Hematopoietic multipotent progenitor cell treated with erythropoietin and hydrocortisone succinate and interleukin-3 and kit ligand, for 6 days (in vitro differentiated cells): Measurements from ENCODE around the gene IMPG2.
A peak's percentile ranks its signal among the peaks of the same experiment; 100 is the strongest.

Source experiments
- DNase-seq: peaks from one replicate; pipeline ENCODE4 v3.0.0-alpha.2; 2015

The IMPG2 gene

GRCh38 chr3:101230618-101231017 lies 89.8 kb downstream of the IMPG2 start:
- no peak for DNase-seq

DNA sequence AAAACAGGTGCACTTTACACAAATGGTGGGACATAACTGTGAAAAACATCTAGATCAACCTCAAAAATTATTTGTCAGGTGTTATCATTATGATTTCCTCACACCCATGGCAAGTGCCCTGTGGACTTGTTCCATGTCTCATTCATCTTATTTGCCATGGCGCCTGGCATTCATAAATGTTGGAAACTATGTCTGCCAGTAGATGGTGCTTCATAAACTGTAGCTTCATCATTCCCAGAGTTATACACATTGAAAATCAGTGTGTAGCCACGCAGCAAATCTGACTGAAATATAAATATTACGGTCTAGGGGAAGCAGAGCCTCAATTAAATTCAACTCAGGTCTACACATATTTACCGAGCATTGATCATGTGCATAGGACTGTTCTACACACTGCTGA lies 90.7 kb downstream of the IMPG2 start:
- no peak for DNase-seq

DNA sequence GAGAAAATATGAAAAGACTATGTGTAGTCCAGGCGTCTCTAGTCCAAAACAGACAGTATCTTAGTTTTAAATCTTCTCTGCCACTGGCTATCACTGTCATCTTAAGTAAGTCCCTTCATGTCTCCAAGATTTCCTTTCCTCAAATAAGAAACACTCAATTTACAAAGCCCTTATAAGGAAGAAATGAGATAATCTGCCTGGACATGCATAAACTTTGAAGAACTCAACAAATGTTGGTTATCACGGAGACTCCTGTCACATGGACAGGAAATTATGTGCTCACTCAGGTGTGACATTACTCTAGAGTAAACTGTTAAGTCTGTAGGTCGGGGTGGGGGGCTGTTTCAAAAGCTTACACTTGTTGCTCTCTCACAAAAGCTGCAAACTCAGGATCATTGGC lies 91.9 kb downstream of the IMPG2 start:
- DNase-seq: no peak

DNA sequence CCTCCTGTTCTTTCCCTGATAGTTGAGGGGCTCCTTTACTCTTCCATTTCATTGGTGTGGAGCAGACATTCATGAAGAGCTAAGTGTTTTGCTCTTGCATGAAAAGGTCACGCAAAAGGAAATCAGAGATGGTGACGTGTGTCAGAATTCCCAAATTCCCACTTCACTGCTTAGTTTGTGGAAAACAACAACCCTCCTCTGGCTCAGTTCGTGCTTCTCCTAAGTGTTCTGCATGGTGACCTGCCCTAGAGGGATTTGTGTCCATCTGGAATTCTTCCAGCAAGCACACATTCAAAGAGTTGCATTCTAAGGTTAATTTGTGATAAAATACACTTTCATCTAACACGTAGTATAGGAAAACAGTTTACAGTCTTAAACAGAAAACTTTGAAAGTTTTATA lies 95.6 kb downstream of the IMPG2 start:
- DNase-seq: no peak

- DNase-seq: no peak
These were observed 97.4 kb downstream of the IMPG2 start for GRCh38 chr3:101223016-101223415.

- no peak for DNase-seq
These were observed 100.4 kb downstream of the IMPG2 start for GRCh38 chr3:101219842-101220560.

- DNase-seq: no peak
These were observed 102.7 kb downstream of the IMPG2 start for GRCh38 chr3:101217472-101218245.

GRCh38 chr3:101216710-101217465 lies 103.5 kb downstream of the IMPG2 start:
- peak; percentile 25 for DNase-seq

- DNase-seq: peak; percentile 27
These were observed 107.6 kb downstream of the IMPG2 start for GRCh38 chr3:101212730-101213129.

DNA sequence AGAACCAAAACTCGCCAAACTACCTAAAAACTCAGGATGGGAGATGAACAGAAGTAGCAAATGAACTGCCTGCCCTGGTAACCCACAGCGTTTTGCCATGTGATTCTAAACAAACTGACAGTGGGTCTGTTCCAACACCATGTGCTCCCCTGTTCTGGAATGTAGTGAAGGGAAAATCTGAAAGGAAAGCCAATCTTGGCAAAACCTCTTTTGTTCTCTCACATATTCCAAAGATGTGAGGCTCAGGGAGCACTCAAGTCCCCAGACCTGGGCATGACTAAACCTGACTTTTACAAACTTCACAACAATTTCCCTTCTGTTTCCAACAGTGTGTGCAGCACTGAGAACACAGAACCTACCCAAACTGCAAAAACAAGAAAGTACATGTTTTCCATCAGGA lies 116.1 kb downstream of the IMPG2 start:
- no peak for DNase-seq

DNA sequence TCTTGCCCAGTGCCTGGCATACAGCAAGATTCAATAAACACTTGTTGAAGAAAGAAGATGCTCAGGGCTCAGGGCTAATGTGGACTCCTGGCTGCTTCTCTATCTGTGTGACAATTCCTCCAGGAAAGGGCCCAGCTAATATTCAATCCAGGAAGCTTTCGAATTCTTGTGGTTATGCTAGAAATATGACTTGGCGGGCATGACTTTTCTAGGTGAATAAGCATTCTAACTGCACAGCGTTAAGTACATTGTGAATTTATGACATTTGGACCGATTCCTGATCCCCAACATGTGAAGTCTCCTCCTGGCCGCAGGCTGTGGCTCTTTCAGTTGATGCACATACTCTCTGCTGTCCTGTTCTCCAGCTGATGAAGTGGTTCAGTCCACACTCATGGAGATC lies 117.0 kb downstream of the IMPG2 start:
- no peak for DNase-seq

DNA sequence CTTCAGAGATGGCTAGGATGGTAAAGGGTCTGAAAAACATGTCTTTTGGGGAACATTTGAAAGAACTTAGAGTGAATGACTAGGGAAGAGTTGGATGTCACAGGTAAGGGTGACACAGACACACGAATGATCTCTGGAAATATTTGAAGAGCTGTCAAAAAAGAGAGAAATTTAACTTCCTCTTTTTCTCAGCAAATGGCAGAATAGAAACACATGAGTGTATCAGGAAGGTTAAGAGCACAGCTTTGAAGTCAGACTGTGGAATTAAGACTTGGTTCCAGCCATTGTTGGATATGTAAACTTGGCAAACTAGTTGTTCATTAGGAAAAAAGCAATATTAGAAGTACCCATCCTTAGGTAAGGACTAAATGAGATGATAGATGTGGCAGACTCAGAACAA lies 117.7 kb downstream of the IMPG2 start:
- DNase-seq: no peak

DNA sequence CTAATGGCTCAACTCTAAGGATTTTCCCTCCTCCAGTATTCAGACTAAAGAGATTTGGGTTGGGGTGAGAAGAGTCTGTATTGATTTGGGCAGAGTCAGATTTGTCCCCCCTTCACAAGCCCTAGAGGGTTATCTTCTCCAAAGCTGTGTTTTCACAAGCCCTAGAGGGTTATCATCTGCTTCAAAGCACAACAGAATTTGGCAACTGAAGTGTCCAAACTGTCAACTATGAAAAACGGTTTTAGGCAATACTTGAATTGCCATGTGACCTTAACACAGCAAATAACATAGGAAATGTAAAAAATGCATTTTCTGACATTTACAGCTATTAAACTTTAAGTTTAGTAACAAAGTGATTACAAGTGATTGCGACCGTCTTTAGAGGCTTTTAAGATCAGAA lies 119.9 kb downstream of the IMPG2 start:
- DNase-seq: peak; percentile 71

GRCh38 chr3:101195951-101196713 lies 124.2 kb downstream of the IMPG2 start:
- peak; percentile 64 for DNase-seq

- no peak for DNase-seq
These were observed 126.0 kb downstream of the IMPG2 start for GRCh38 chr3:101194392-101194791.

- DNase-seq: no peak
These were observed 126.4 kb downstream of the IMPG2 start for GRCh38 chr3:101193957-101194356.

DNA sequence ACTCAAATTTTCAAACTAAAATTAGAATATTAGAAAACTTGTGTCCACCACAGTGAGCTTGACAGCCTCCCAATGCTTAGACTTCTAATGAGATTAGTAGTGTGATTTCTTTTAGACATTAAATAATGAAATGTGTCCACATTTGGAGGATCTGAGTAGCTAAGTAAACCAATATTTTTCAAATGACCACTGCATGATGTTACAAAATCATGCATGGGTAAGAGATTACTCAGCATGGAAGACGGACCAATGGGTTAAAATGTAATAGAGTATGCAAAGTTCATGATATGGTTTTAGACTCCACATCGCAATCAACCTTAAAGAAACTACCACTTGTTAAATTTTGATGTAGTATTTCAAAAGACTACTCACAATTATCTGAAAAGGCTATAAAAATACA lies 130.6 kb downstream of the IMPG2 start:
- DNase-seq: no peak

DNA sequence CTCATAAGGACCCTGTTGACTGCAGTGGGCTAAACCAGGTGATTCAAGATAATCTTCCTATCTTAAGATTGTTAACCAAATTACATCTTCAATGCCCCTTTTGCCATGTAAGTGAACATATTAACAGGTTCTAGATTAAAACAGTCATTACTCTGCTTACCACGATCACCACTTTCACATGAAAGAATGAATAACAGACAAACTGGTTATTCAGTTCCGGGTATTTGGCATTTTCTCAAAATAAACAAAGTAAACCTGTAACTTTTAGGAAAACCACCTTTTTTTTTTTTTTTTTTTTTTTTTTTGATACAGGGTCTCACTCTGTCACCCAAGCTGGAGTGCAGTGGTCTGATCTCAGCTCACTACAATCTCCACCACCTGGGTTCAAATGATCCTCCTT lies 131.2 kb downstream of the IMPG2 start:
- DNase-seq: no peak

GRCh38 chr3:101185341-101185740 lies 135.0 kb downstream of the IMPG2 start:
- DNase-seq: no peak

- no peak for DNase-seq
These were observed 136.3 kb downstream of the IMPG2 start for GRCh38 chr3:101184111-101184510.

DNA sequence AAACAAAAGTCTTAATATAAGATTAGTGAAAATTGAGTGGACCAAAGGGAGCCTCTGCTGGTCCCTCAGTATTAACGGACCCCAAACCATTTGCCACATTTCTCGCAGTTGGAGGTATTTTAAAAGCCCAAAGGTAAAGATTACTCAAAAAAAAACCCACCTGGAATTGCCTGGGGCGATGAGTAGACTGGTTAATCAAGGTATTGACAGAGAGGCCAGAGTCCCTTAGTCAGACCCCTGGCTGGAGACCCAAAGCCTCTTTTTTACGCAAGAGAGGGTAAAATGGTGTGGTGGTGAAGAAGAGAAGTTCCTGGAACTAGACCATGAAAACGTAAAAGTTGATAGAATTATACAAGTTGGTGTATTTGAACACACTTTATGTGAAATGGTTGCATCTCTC lies 137.2 kb downstream of the IMPG2 start:
- no peak for DNase-seq

DNA sequence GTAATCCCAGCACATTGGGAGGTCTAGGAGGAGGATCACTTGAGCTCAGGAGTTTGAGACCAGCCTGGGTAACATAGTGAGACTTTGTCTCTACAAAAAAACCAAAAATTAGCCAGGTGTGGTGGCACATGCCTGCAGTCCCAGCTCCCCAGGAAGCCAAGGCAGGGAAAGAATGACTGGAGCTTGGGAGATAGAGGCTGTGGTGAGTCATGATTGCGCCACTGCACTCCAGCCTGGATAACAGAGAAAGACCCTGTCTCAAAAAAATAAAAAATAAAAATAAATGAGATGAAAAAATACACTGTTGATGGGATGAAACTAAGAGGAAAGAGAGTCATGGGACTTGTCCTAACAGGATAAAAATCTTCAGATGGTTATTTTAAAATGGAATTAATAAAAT lies 137.6 kb downstream of the IMPG2 start:
- DNase-seq: no peak

GRCh38 chr3:101181801-101182200 lies 138.6 kb downstream of the IMPG2 start:
- no peak for DNase-seq
